PFSK-1 (cell line): ENCODE measurements around the gene JAG1.

Experiments used
- POLR2AphosphoS5 ChIP-seq: IDR thresholded peaks from 2 replicates; pipeline ENCODE4 v1.6.1; 2012; ENCODE audit warnings: low read depth, mild to moderate bottlenecking, control low read depth, low read length, moderate library complexity
- SIN3A ChIP-seq: IDR thresholded peaks from 2 replicates; pipeline ENCODE4 v1.6.1; 2012; ENCODE audit warnings: mild to moderate bottlenecking, low read length, moderate library complexity, borderline replicate concordance; ENCODE audit not compliant: insufficient read depth
- TAF1 ChIP-seq: IDR thresholded peaks from 2 replicates; pipeline ENCODE4 v1.6.1; 2012; ENCODE audit warnings: low read length, control low read depth, borderline replicate concordance; ENCODE audit not compliant: insufficient read depth
- TF ChIP-seq, protein P1 (sequence below), 2 experiments: IDR thresholded peaks; 2 replicates each; pipeline versions ENCODE4 v1.6.1 to v1.8.0; 2011 to 2012; ENCODE audit warnings: low read depth in 2 of 2, low read length in 2 of 2, control low read depth in 1 of 2, inconsistent platforms in 1 of 2, mild to moderate bottlenecking in 1 of 2, moderate library complexity in 1 of 2; ENCODE audit not compliant: insufficient read depth in 1 of 2

DNA sequence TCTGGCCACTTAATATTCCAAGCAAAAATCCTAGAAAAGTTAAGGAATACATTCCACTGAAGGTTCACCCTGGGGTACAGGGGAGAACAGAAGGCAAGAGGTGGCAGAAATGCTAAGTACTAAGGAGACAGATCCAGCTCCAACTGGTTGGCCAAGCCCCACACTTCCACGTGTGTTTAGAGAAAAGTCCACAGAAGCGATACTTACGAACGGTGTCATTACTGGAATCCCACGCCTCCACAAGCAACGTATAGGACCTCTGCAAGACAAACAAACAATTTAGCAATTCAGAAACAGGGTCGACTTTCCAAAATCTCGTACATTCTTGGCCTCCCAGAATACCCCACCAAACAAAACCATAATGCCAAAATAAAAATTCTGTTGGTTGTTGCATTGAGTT, 10.0 kb downstream of the JAG1 start:
- TF ChIP-seq POLR2AphosphoS5 (no peak), SIN3A (no peak), TAF1 (no peak)
- TF ChIP-seq, protein P1, sequence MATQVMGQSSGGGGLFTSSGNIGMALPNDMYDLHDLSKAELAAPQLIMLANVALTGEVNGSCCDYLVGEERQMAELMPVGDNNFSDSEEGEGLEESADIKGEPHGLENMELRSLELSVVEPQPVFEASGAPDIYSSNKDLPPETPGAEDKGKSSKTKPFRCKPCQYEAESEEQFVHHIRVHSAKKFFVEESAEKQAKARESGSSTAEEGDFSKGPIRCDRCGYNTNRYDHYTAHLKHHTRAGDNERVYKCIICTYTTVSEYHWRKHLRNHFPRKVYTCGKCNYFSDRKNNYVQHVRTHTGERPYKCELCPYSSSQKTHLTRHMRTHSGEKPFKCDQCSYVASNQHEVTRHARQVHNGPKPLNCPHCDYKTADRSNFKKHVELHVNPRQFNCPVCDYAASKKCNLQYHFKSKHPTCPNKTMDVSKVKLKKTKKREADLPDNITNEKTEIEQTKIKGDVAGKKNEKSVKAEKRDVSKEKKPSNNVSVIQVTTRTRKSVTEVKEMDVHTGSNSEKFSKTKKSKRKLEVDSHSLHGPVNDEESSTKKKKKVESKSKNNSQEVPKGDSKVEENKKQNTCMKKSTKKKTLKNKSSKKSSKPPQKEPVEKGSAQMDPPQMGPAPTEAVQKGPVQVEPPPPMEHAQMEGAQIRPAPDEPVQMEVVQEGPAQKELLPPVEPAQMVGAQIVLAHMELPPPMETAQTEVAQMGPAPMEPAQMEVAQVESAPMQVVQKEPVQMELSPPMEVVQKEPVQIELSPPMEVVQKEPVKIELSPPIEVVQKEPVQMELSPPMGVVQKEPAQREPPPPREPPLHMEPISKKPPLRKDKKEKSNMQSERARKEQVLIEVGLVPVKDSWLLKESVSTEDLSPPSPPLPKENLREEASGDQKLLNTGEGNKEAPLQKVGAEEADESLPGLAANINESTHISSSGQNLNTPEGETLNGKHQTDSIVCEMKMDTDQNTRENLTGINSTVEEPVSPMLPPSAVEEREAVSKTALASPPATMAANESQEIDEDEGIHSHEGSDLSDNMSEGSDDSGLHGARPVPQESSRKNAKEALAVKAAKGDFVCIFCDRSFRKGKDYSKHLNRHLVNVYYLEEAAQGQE (IDR thresholded peaks at IDR 0.05; ENCODE audit: insufficient read depth in 1 of 2, low read depth in 2 of 2, low read length in 2 of 2): no peak
